HUES64 (cell line): Measurements from ENCODE around the gene CDC42EP1. TPM values are rescaled to one million over a fixed set of nuclear protein-coding genes. Genes with fewer than 3 reads are reported as not detected.

Source experiments
- H3K27ac ChIP-seq: 2 replicates; pipeline ENCODE4 v1.7.0; 2013; ENCODE audit warnings: low read depth, low read length, inconsistent platforms
- H3K27me3 ChIP-seq: 2 replicates; pipeline ENCODE4 v1.6.1; 2013; ENCODE audit warnings: mild to moderate bottlenecking, low read length; ENCODE audit not compliant: insufficient read depth
- H3K36me3 ChIP-seq: 2 replicates; pipeline ENCODE4 v1.6.1; 2013; ENCODE audit warnings: mild to moderate bottlenecking, low read length; ENCODE audit not compliant: insufficient read depth
- H3K4me1 ChIP-seq: 2 replicates; pipeline ENCODE4 v1.6.1; 2013; ENCODE audit warnings: mild to moderate bottlenecking, low read length, moderate library complexity; ENCODE audit not compliant: insufficient read depth
- H3K4me3 ChIP-seq: 2 replicates; pipeline ENCODE4 v1.5.1; 2013; ENCODE audit warnings: mild to moderate bottlenecking, low read length, moderate library complexity
- H3K9ac ChIP-seq: 2 replicates; pipeline ENCODE4 v1.6.1; 2013; ENCODE audit warnings: mild to moderate bottlenecking, low read depth, low read length
- H3K9me3 ChIP-seq: 2 replicates; pipeline ENCODE4 v1.6.1; 2013; ENCODE audit warnings: low read depth, low read length; ENCODE audit not compliant: insufficient read depth
- WGBS: fragments of 150-250, 120-280 bp; methylation state at CpG from one replicate; pipeline ENCODE4 v1.1.7; 2013; ENCODE audit warnings: missing lambda C conversion rate; 5-methylcytosine and 5-hydroxymethylcytosine counted together
- polyA plus RNA-seq, 2 experiments: library from polyadenylated mRNA; stranded (reverse); fragments of 50-300 nt; gene quantifications; one replicate each; pipeline ENCODE4 v1.2.3, GENCODE V29; 2013

CDC42EP1 gene
- 10.7 TPM for polyA plus RNA-seq (2013, experiment 1 of 2)
- polyA plus RNA-seq (2013, experiment 2 of 2), result 14.1 TPM

- WGBS, result 4% methylated on average over 75 of the region's 76 CpGs
- H3K4me1 ChIP-seq, result peaks cover 31% of the 10 kb centered on the region
- peaks cover 33% of the 10 kb centered on the region for H3K27me3 ChIP-seq
- H3K27ac ChIP-seq, result no peak within 1 kb of the TSS; the same call in 1 of the 2 replicates
- peak within 1 kb of the TSS; percentile 65 for H3K9ac ChIP-seq
- no peaks in the 10 kb centered on the region for H3K36me3 ChIP-seq
- H3K9me3 ChIP-seq, result no peaks in the 10 kb centered on the region
- H3K4me3 ChIP-seq, result peak within 1 kb of the TSS; percentile 58
These were observed at the start of gene CDC42EP1 for GRCh38 chr22:37559901-37560607. Gene CDC42EP1, plus strand, starts transcription at chr22:37560480. Its CDS starts 5,870 bp downstream, at chr22:37566350.

- H3K4me3 ChIP-seq, result no peak overlapping the region
- H3K9ac ChIP-seq, result no peak overlapping the region
- 94% methylated on average over 5 of the region's 6 CpGs for WGBS
- no peak overlapping the region for H3K27ac ChIP-seq
- H3K27me3 ChIP-seq, result no peaks in the 10 kb centered on the region
- no peaks in the 10 kb centered on the region; the same call in 1 of the 2 replicates for H3K4me1 ChIP-seq
- H3K36me3 ChIP-seq, result 0 out of 2 replicates have a peak, but pooled peaks cover 5% of the 10 kb centered on the region
- no peaks in the 10 kb centered on the region for H3K9me3 ChIP-seq
These were observed 48.7 kb upstream of the CDC42EP1 start for GRCh38 chr22:37511395-37512104.

- Histone ChIP-seq H3K4me3 (no peak overlapping the region), H3K27me3 (peaks cover 20% of the 10 kb centered on the region), H3K9me3 (no peaks in the 10 kb centered on the region), H3K36me3 (0 out of 2 replicates have a peak, but pooled peaks cover 4% of the 10 kb centered on the region), H3K4me1 (no peaks in the 10 kb centered on the region; the same call in 1 of the 2 replicates), H3K27ac (no peak overlapping the region), H3K9ac (no peak overlapping the region)
- 91% methylated on average over 15 of the region's 15 CpGs for WGBS
These were observed 45.7 kb upstream of the CDC42EP1 start for GRCh38 chr22:37514526-37515051.

GRCh38 chr22:37515901-37516300 is 44.4 kb upstream of the CDC42EP1 start:
- Histone ChIP-seq H3K9ac (no peak overlapping the region), H3K27me3 (peaks cover 33% of the 10 kb centered on the region), H3K27ac (no peak overlapping the region), H3K4me3 (no peak overlapping the region), H3K4me1 (no peaks in the 10 kb centered on the region; the same call in 1 of the 2 replicates), H3K9me3 (no peaks in the 10 kb centered on the region), H3K36me3 (0 out of 2 replicates have a peak, but pooled peaks cover 4% of the 10 kb centered on the region)
- 92% methylated on average over 23 of the region's 23 CpGs for WGBS

GRCh38 chr22:37516456-37516855 is 43.8 kb upstream of the CDC42EP1 start:
- H3K9me3 ChIP-seq, result no peaks in the 10 kb centered on the region
- H3K4me3 ChIP-seq, result no peak overlapping the region
- H3K4me1 ChIP-seq, result no peaks in the 10 kb centered on the region; the same call in 1 of the 2 replicates
- no CpG with 5 or more reads among the region's 1 CpG for WGBS
- H3K36me3 ChIP-seq, result 0 out of 2 replicates have a peak, but pooled peaks cover 4% of the 10 kb centered on the region
- H3K27me3 ChIP-seq, result peaks cover 38% of the 10 kb centered on the region
- no peak overlapping the region for H3K27ac ChIP-seq
- H3K9ac ChIP-seq, result no peak overlapping the region

- 0 out of 2 replicates have a peak, but pooled peaks cover 4% of the 10 kb centered on the region for H3K36me3 ChIP-seq
- H3K9ac ChIP-seq, result no peak overlapping the region
- no peak overlapping the region for H3K27ac ChIP-seq
- WGBS, result 86% methylated on average over 15 of the region's 15 CpGs
- H3K4me3 ChIP-seq, result peak overlapping the region; percentile 63; the same call in 1 of the 2 replicates
- no peaks in the 10 kb centered on the region for H3K9me3 ChIP-seq
- no peaks in the 10 kb centered on the region; the same call in 1 of the 2 replicates for H3K4me1 ChIP-seq
- peaks cover 43% of the 10 kb centered on the region for H3K27me3 ChIP-seq
These were observed 42.3 kb upstream of the CDC42EP1 start for GRCh38 chr22:37517826-37518450.

- Histone ChIP-seq H3K4me1 (no peaks in the 10 kb centered on the region; the same call in 1 of the 2 replicates), H3K9me3 (no peaks in the 10 kb centered on the region), H3K36me3 (0 out of 2 replicates have a peak, but pooled peaks cover 4% of the 10 kb centered on the region), H3K27me3 (peaks cover 43% of the 10 kb centered on the region), H3K27ac (no peak overlapping the region), H3K9ac (peak overlapping the region; percentile 57), H3K4me3 (peak overlapping the region; percentile 63)
- WGBS, result 9% methylated on average over 63 of the region's 63 CpGs
These were observed 41.6 kb upstream of the CDC42EP1 start for GRCh38 chr22:37518509-37519267.

GRCh38 chr22:37519268-37520195 is 40.7 kb upstream of the CDC42EP1 start, which contains the start of gene CARD10:
Gene CARD10, minus strand, starts transcription at chr22:37519415. Its CDS starts 215 bp downstream, at chr22:37519200.
- Histone ChIP-seq H3K9me3 (no peaks in the 10 kb centered on the region), H3K4me1 (no peaks in the 10 kb centered on the region; the same call in 1 of the 2 replicates), H3K4me3 (peak within 1 kb of the TSS; percentile 63), H3K27ac (no peak within 1 kb of the TSS), H3K27me3 (peaks cover 43% of the 10 kb centered on the region), H3K9ac (peak within 1 kb of the TSS; percentile 57), H3K36me3 (no peaks in the 10 kb centered on the region)
- WGBS, result 3% methylated on average over 99 of the region's 99 CpGs

GRCh38 chr22:37520776-37521191 is 39.5 kb upstream of the CDC42EP1 start:
- Histone ChIP-seq H3K9ac (no peak overlapping the region), H3K27me3 (peaks cover 43% of the 10 kb centered on the region), H3K4me3 (no peak overlapping the region), H3K9me3 (no peaks in the 10 kb centered on the region), H3K4me1 (no peaks in the 10 kb centered on the region; the same call in 1 of the 2 replicates), H3K36me3 (no peaks in the 10 kb centered on the region), H3K27ac (no peak overlapping the region)
- 74% methylated on average over 10 of the region's 10 CpGs for WGBS
